Measurements from ENCODE around the gene SCN1B. TPM values are rescaled to one million over a fixed set of nuclear protein-coding genes. Genes with fewer than 3 reads are reported as not detected.

Gene SCN1B
- total RNA-seq, 6 experiments from 2014 or later: 2.6 to 4.9 (median 3.6) TPM

DNA sequence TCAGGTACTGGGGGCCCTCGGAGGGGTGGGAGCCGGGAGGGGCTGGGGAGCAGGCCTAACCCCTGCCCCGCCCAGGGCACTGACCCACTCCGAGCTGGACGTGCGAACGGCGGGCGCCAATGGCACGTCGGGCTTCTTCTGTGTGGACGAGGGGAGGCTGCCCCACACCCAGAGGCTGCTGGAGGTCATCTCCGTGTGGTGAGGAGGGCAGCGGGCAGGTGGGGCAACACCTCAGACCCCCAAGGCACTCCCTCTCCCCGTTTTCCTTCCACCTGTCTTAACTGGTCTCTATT lies 29.5 kb downstream of the SCN1B start:
- Histone ChIP-seq H3K36me3 (peaks cover 0 to 39% (median 13%) of the 10 kb centered on the region in 4 donors), H3K9me3 (no peaks in the 10 kb centered on the region), H3K27ac (no peak overlapping the region), H3K27me3 (no peaks in the 10 kb centered on the region), H3K4me1 (peaks cover 0 to 6% (median 0%) of the 10 kb centered on the region in 4 donors), H3K4me3 (no peak overlapping the region)
- intact Hi-C loops (cut with DNase I): no loop called here
- no CpG with 5 or more reads among the region's 15 CpGs for WGBS (ENCODE audit: insufficient coverage, low coverage, low lambda C conversion rate, missing lambda C conversion rate)
- DNase-seq (no peak), ATAC-seq (peak in 3 of 4 donors; percentile 4 to 22 (median 10))
- TF ChIP-seq, protein P1, sequence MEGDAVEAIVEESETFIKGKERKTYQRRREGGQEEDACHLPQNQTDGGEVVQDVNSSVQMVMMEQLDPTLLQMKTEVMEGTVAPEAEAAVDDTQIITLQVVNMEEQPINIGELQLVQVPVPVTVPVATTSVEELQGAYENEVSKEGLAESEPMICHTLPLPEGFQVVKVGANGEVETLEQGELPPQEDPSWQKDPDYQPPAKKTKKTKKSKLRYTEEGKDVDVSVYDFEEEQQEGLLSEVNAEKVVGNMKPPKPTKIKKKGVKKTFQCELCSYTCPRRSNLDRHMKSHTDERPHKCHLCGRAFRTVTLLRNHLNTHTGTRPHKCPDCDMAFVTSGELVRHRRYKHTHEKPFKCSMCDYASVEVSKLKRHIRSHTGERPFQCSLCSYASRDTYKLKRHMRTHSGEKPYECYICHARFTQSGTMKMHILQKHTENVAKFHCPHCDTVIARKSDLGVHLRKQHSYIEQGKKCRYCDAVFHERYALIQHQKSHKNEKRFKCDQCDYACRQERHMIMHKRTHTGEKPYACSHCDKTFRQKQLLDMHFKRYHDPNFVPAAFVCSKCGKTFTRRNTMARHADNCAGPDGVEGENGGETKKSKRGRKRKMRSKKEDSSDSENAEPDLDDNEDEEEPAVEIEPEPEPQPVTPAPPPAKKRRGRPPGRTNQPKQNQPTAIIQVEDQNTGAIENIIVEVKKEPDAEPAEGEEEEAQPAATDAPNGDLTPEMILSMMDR (IDR thresholded peaks at IDR 0.05): no peak
- TF ChIP-seq POLR2A (IDR thresholded peaks at IDR 0.05): peak; percentile 9

DNA sequence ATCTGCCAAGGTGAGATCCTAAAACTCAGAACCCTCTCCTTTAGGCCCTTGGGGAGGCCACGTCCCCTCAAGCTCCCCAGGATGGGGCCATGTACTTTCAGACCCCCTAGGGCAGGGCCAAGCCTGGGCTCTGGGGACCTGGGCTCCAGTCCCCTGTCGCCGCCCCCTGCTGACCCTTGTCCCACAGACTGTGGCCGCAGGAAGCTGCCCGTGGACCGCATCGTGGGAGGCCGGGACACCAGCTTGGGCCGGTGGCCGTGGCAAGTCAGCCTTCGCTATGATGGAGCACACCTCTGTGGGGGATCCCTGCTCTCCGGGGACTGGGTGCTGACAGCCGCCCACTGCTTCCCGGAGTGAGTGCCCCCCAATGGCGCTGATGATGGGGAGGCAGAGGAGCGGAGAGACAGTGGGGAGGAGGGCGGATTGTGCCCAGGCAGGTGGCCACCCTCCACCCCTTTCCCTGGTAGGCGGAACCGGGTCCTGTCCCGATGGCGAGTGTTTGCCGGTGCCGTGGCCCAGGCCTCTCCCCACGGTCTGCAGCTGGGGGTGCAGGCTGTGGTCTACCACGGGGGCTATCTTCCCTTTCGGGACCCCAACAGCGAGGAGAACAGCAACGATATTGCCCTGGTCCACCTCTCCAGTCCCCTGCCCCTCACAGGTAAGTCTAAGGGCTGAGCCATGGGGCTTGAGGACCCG lies 30.0 kb downstream of the SCN1B start:
- peak in 1 of 3 donors; percentile 51 for DNase-seq

DNA sequence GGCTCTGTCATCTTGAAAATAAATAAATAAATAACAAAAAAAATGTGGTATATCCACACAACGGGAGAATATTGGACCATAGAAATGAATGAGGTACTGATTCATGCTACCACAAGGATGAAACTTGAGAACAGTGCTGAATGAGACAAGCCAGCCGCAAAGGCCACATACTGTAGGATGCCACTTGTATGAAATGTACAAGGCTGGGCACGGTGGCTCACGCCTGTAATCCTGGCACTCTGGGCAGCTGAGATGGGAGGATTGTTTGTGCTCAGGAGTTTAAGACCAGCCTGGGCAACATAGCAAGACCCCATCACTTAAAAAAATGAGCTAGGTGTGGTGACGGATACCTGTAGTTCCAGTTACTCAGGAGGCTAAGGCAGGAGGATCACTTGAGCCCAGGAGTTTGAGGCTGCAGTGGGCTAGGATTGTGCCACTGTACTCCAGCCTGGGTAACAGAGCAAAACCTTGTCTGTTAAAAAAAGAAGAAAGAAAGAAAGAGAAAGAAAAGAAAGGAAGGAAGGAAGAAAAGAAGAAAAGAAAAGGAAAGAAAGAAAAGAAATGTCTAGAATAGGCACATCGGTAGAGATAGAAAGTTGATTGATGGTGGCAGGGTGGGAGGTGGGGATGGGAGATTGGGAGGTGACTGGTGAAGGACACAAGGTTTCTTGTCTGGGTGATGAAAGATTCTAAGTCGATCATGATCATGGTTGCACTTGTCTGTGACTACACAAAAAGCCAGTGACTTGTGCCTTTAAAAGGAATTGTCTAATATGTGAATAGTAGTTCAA lies 31.5 kb downstream of the SCN1B start:
- Histone ChIP-seq H3K4me1 (no peaks in the 10 kb centered on the region), H3K36me3 (peaks cover 0 to 33% (median 10%) of the 10 kb centered on the region in 4 donors), H3K9me3 (no peaks in the 10 kb centered on the region), H3K27me3 (no peaks in the 10 kb centered on the region), H3K4me3 (no peak overlapping the region), H3K27ac (no peak overlapping the region)
- ATAC-seq: no peak
- intact Hi-C loops (cut with DNase I): no loop called here
- TF ChIP-seq, protein P1 (IDR thresholded peaks at IDR 0.05): no peak
- TF ChIP-seq POLR2A (IDR thresholded peaks at IDR 0.05): no peak
- DNase-seq: no peak
- 66% methylated on average over 5 of the region's 7 CpGs for whole genome bisulfite sequencing (ENCODE audit: insufficient coverage, low coverage, low lambda C conversion rate, missing lambda C conversion rate)

More for the DNA sequence above, 30.0 kb downstream of the SCN1B start:
- Histone ChIP-seq H3K27me3 (no peaks in the 10 kb centered on the region), H3K4me3 (no peak overlapping the region), H3K4me1 (peaks cover 0 to under 1% (median 0%) of the 10 kb centered on the region in 4 donors), H3K36me3 (peaks cover 0 to 34% (median 11%) of the 10 kb centered on the region in 4 donors), H3K9me3 (no peaks in the 10 kb centered on the region), H3K27ac (no peak overlapping the region)
- WGBS (ENCODE audit: insufficient coverage, low coverage, low lambda C conversion rate, missing lambda C conversion rate): 93% methylated on average over 8 of the region's 29 CpGs
- ATAC-seq: peak in 3 of 4 donors; percentile 9 to 31 (median 10)
- intact Hi-C loops (cut with DNase I): no loop called here
- TF ChIP-seq, protein P1 (IDR thresholded peaks at IDR 0.05): no peak
- no peak for TF ChIP-seq POLR2A (IDR thresholded peaks at IDR 0.05)

DNA sequence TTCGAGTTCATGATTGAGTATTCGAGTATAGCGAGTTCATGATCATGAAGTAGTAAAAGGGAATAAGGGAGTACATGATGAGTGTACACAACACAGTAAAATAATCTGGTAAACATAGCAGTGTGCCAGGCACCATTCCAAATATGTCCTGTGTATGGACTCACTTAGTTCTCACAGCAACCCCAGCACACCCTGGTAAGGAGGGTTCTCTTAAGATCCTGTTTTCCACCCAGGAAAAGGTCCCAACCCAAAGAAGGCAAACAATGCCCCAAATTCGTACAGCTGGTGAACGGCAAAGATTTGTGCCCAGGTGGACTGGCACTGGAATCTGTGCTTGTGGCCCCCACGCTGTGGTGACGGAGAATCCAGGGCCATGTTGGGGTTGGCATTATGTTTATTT lies 32.7 kb downstream of the SCN1B start:
- 89% methylated on average over 3 of the region's 7 CpGs for WGBS (ENCODE audit: insufficient coverage, low coverage, low lambda C conversion rate, missing lambda C conversion rate)

More for the DNA sequence above, 32.7 kb downstream of the SCN1B start:
- H3K9me3 ChIP-seq: no peaks in the 10 kb centered on the region
- no peak for TF ChIP-seq POLR2A (IDR thresholded peaks at IDR 0.05)
- TF ChIP-seq, protein P1 (IDR thresholded peaks at IDR 0.05): no peak
- no peaks in the 10 kb centered on the region for H3K4me1 ChIP-seq
- no peak overlapping the region for H3K27ac ChIP-seq
- ATAC-seq: no peak
- intact Hi-C loops (cut with DNase I): no loop called here
- H3K27me3 ChIP-seq: no peaks in the 10 kb centered on the region
- H3K4me3 ChIP-seq: no peak overlapping the region
- no peak for DNase-seq
- H3K36me3 ChIP-seq: peaks cover 0 to 29% (median 10%) of the 10 kb centered on the region in 4 donors
